GM19463 (cell line): ENCODE results near the gene CSNK1A1.

Experiments
- ATAC-seq: cut with Tn5 transposase; IDR thresholded peaks from one replicate; pipeline ENCODE4 v1.9.1; 2021; ENCODE audit warnings: mild to moderate bottlenecking, moderate library complexity; ENCODE audit not compliant: unreplicated experiment

CSNK1A1 gene

GRCh38 chr5:149575131-149575530 lies 23.9 kb upstream of the CSNK1A1 start:
- no peak for ATAC-seq

- no peak for ATAC-seq
Observed at GRCh38 chr5:149572576-149573231, 21.5 kb upstream of the CSNK1A1 start.

GRCh38 chr5:149572170-149572569 lies 20.9 kb upstream of the CSNK1A1 start:
- no peak for ATAC-seq

- peak; percentile 43 for ATAC-seq
Observed at GRCh38 chr5:149567226-149567625, 16.0 kb upstream of the CSNK1A1 start.

GRCh38 chr5:149564542-149565140 lies 13.4 kb upstream of the CSNK1A1 start:
- peak; percentile 93 for ATAC-seq

GRCh38 chr5:149563466-149563865 lies 12.2 kb upstream of the CSNK1A1 start:
- ATAC-seq: no peak

- ATAC-seq: no peak
Observed at GRCh38 chr5:149561848-149562247, 10.6 kb upstream of the CSNK1A1 start.

- ATAC-seq: no peak
Observed at GRCh38 chr5:149559706-149560105, 8.5 kb upstream of the CSNK1A1 start.

- no peak for ATAC-seq
Observed at GRCh38 chr5:149552553-149553160, 1.4 kb upstream of the CSNK1A1 start.

- ATAC-seq: no peak
Observed at GRCh38 chr5:149552038-149552494, 827 bp upstream of the CSNK1A1 start.

- ATAC-seq: no peak
Observed at GRCh38 chr5:149550594-149551226, 529 bp downstream of the CSNK1A1 start.

GRCh38 chr5:149550268-149550583 lies 1.0 kb downstream of the CSNK1A1 start:
- no peak for ATAC-seq

GRCh38 chr5:149549461-149550267 lies 1.6 kb downstream of the CSNK1A1 start:
- ATAC-seq: peak; percentile 22

GRCh38 chr5:149546974-149547373 lies 4.3 kb downstream of the CSNK1A1 start:
- no peak for ATAC-seq

GRCh38 chr5:149545327-149545726 lies 5.9 kb downstream of the CSNK1A1 start:
- no peak for ATAC-seq

GRCh38 chr5:149544028-149544420 lies 7.2 kb downstream of the CSNK1A1 start:
- no peak for ATAC-seq

GRCh38 chr5:149543361-149544027 lies 7.7 kb downstream of the CSNK1A1 start:
- ATAC-seq: no peak

GRCh38 chr5:149541893-149542292 lies 9.3 kb downstream of the CSNK1A1 start:
- ATAC-seq: no peak

- ATAC-seq: no peak
Observed at GRCh38 chr5:149540089-149540488, 11.2 kb downstream of the CSNK1A1 start.

GRCh38 chr5:149537374-149537975 lies 13.8 kb downstream of the CSNK1A1 start:
- ATAC-seq: no peak
